ENCODE results near the gene KCNK6. TPM values are rescaled to one million over a fixed set of nuclear protein-coding genes. Genes with fewer than 3 reads are reported as not detected.

KCNK6 gene
- total and polyA plus RNA-seq, 4 experiments from 2014 or later, result 1.3 to 14.9 (median 11.0) TPM

GRCh38 chr19:38323291-38323690 is 3.6 kb downstream of the KCNK6 start:
- POLR2A ChIA-PET (ENCODE audit: partially characterized antibody), result no interaction called here
- H3K27ac Mint-ChIP-seq, result peak overlapping the region in 2 of 7 donors; percentile 36 to 64
- H3K4me3 Mint-ChIP-seq, result peak overlapping the region in 1 of 8 donors; percentile 29

GRCh38 chr19:38324431-38324830 is 4.8 kb downstream of the KCNK6 start:
- no peaks in the 10 kb centered on the region for H3K9me3 Mint-ChIP-seq
- Histone ChIP-seq H3K36me3 (ENCODE audit: insufficient read depth, low read length) (peaks cover 17% of the 10 kb centered on the region), H3K27me3 (ENCODE audit: insufficient read depth, low read length) (no peaks in the 10 kb centered on the region), H3K4me1 (ENCODE audit: insufficient read depth, low read length) (peaks cover 18% of the 10 kb centered on the region), H3K4me3 (ENCODE audit: low read length in 2 of 2) (no peak overlapping the region), H3K9me3 (ENCODE audit: control insufficient read depth in 1 of 2, low read length in 2 of 2) (no peaks in the 10 kb centered on the region), H3K27ac (ENCODE audit: low read depth, low read length) (no peak overlapping the region)
- no peak overlapping the region for H3K4me3 Mint-ChIP-seq
- H3K4me1 Mint-ChIP-seq, result peaks cover 12 to 32% (median 20%) of the 10 kb centered on the region in 4 donors
- no peak overlapping the region for H3K27ac Mint-ChIP-seq
- DNase-seq, result no peak
- no peaks in the 10 kb centered on the region for H3K27me3 Mint-ChIP-seq
- CTCF ChIA-PET (ENCODE audit: partially characterized antibody), result no interaction called here
- H3K36me3 Mint-ChIP-seq, result peaks cover 26 to 40% of the 10 kb centered on the region in 2 donors
- intact Hi-C loops (cut with micrococcal nuclease), result no loop called here
- POLR2A ChIA-PET (ENCODE audit: partially characterized antibody), result no interaction called here

More at GRCh38 chr19:38323291-38323690, 3.6 kb downstream of the KCNK6 start:
- Mint-ChIP-seq H3K9me3 (no peaks in the 10 kb centered on the region), H3K4me1 (peaks cover 17 to 44% (median 28%) of the 10 kb centered on the region in 4 donors), H3K27me3 (no peaks in the 10 kb centered on the region), H3K36me3 (peaks cover 20 to 39% of the 10 kb centered on the region in 2 donors)
- H3K27me3 ChIP-seq (ENCODE audit: insufficient read depth, low read length), result no peaks in the 10 kb centered on the region
- no peak overlapping the region for H3K4me3 ChIP-seq (ENCODE audit: low read length in 2 of 2)
- CTCF ChIA-PET (ENCODE audit: partially characterized antibody), result no interaction called here
- intact Hi-C loops (cut with micrococcal nuclease), result no loop called here
- H3K27ac ChIP-seq (ENCODE audit: low read depth, low read length), result no peak overlapping the region
- H3K4me1 ChIP-seq (ENCODE audit: insufficient read depth, low read length), result peaks cover 28% of the 10 kb centered on the region
- no peaks in the 10 kb centered on the region for H3K9me3 ChIP-seq (ENCODE audit: control insufficient read depth in 1 of 2, low read length in 2 of 2)
- no peak for DNase-seq
- peaks cover 17% of the 10 kb centered on the region for H3K36me3 ChIP-seq (ENCODE audit: insufficient read depth, low read length)

- Mint-ChIP-seq H3K4me1 (peaks cover 5 to 14% (median 7%) of the 10 kb centered on the region in 4 donors), H3K36me3 (peaks cover 29 to 40% of the 10 kb centered on the region in 2 donors), H3K27ac (no peak overlapping the region), H3K9me3 (no peaks in the 10 kb centered on the region), H3K4me3 (no peak overlapping the region), H3K27me3 (no peaks in the 10 kb centered on the region)
- no peak for DNase-seq
- ChIA-PET CTCF (ENCODE audit: partially characterized antibody) (no interaction called here), POLR2A (ENCODE audit: partially characterized antibody) (interaction anchor here (0.9 kb wide), 1 partner anchor 8 kb away, joined by 3 read pairs; no protein-coding TSS in a partner anchor)
- H3K9me3 ChIP-seq (ENCODE audit: control insufficient read depth in 1 of 2, low read length in 2 of 2), result no peaks in the 10 kb centered on the region
- intact Hi-C loops (cut with micrococcal nuclease), result no loop called here
- H3K27ac ChIP-seq (ENCODE audit: low read depth, low read length), result no peak overlapping the region
- peaks cover 2% of the 10 kb centered on the region for H3K4me1 ChIP-seq (ENCODE audit: insufficient read depth, low read length)
- H3K27me3 ChIP-seq (ENCODE audit: insufficient read depth, low read length), result no peaks in the 10 kb centered on the region
- H3K4me3 ChIP-seq (ENCODE audit: low read length in 2 of 2), result no peak overlapping the region
- peaks cover 17% of the 10 kb centered on the region for H3K36me3 ChIP-seq (ENCODE audit: insufficient read depth, low read length)
Measured at GRCh38 chr19:38326591-38326990, 6.9 kb downstream of the KCNK6 start.

GRCh38 chr19:38329651-38330050 is 10.0 kb downstream of the KCNK6 start:
- H3K27ac Mint-ChIP-seq, result no peak overlapping the region
- intact Hi-C loops (cut with micrococcal nuclease), result loop anchor here (10.0 kb wide), 1 partner anchor 1015 kb away; no protein-coding TSS in a partner anchor
- CTCF ChIA-PET (ENCODE audit: partially characterized antibody), result interaction anchor here (7.8 kb wide), 1 partner anchor 86 kb away, joined by 73 read pairs; no protein-coding TSS in a partner anchor

GRCh38 chr19:38331728-38332127 is 12.1 kb downstream of the KCNK6 start:
- peaks cover 18 to 23% of the 10 kb centered on the region in 2 donors for H3K36me3 Mint-ChIP-seq
- POLR2A ChIA-PET (ENCODE audit: partially characterized antibody), result no interaction called here

More at GRCh38 chr19:38329651-38330050, 10.0 kb downstream of the KCNK6 start:
- Histone ChIP-seq H3K4me1 (ENCODE audit: insufficient read depth, low read length) (no peaks in the 10 kb centered on the region), H3K27me3 (ENCODE audit: insufficient read depth, low read length) (no peaks in the 10 kb centered on the region), H3K9me3 (ENCODE audit: control insufficient read depth in 1 of 2, low read length in 2 of 2) (no peaks in the 10 kb centered on the region), H3K4me3 (ENCODE audit: low read length in 2 of 2) (no peak overlapping the region), H3K27ac (ENCODE audit: low read depth, low read length) (no peak overlapping the region), H3K36me3 (ENCODE audit: insufficient read depth, low read length) (peaks cover 17% of the 10 kb centered on the region)
- H3K4me1 Mint-ChIP-seq, result no peaks in the 10 kb centered on the region
- H3K36me3 Mint-ChIP-seq, result peaks cover 25 to 32% of the 10 kb centered on the region in 2 donors
- no peak for DNase-seq
- no peaks in the 10 kb centered on the region for H3K9me3 Mint-ChIP-seq
- POLR2A ChIA-PET (ENCODE audit: partially characterized antibody), result no interaction called here
- no peak overlapping the region for H3K4me3 Mint-ChIP-seq
- H3K27me3 Mint-ChIP-seq, result no peaks in the 10 kb centered on the region

GRCh38 chr19:38333245-38333644 is 13.6 kb downstream of the KCNK6 start:
- no peak overlapping the region for H3K4me3 Mint-ChIP-seq
- H3K36me3 ChIP-seq (ENCODE audit: insufficient read depth, low read length), result no peaks in the 10 kb centered on the region
- H3K4me1 Mint-ChIP-seq, result peaks cover 7 to 20% (median 9%) of the 10 kb centered on the region in 4 donors
- H3K9me3 Mint-ChIP-seq, result peaks cover 0 to 2% (median 0%) of the 10 kb centered on the region in 8 donors
- H3K36me3 Mint-ChIP-seq, result peaks cover 10 to 11% of the 10 kb centered on the region in 2 donors
- H3K27ac ChIP-seq (ENCODE audit: low read depth, low read length), result no peak overlapping the region
- no peaks in the 10 kb centered on the region for H3K9me3 ChIP-seq (ENCODE audit: control insufficient read depth in 1 of 2, low read length in 2 of 2)
- no peak overlapping the region for H3K4me3 ChIP-seq (ENCODE audit: low read length in 2 of 2)
- H3K4me1 ChIP-seq (ENCODE audit: insufficient read depth, low read length), result peaks cover 7% of the 10 kb centered on the region
- DNase-seq, result no peak
- H3K27ac Mint-ChIP-seq, result no peak overlapping the region
- no peaks in the 10 kb centered on the region for H3K27me3 ChIP-seq (ENCODE audit: insufficient read depth, low read length)
- ChIA-PET CTCF (ENCODE audit: partially characterized antibody) (interaction anchor here (0.7 to 7.8 kb wide), 3 partner anchors 14 to 554 kb away, joined by 3 to 73 read pairs (median 4); partner anchors contain the start of gene KCNK6), POLR2A (ENCODE audit: partially characterized antibody) (no interaction called here)
- intact Hi-C loops (cut with micrococcal nuclease), result loop anchor here (10.0 kb wide), 1 partner anchor 1018 kb away; no protein-coding TSS in a partner anchor
- no peaks in the 10 kb centered on the region for H3K27me3 Mint-ChIP-seq

More at GRCh38 chr19:38331728-38332127, 12.1 kb downstream of the KCNK6 start:
- H3K4me3 Mint-ChIP-seq, result no peak overlapping the region
- CTCF ChIA-PET (ENCODE audit: partially characterized antibody), result interaction anchor here (0.6 to 7.8 kb wide), 2 partner anchors 88 to 886 kb away, joined by 3 to 73 read pairs; no protein-coding TSS in a partner anchor
- Histone ChIP-seq H3K9me3 (ENCODE audit: control insufficient read depth in 1 of 2, low read length in 2 of 2) (no peaks in the 10 kb centered on the region), H3K27ac (ENCODE audit: low read depth, low read length) (no peak overlapping the region), H3K4me1 (ENCODE audit: insufficient read depth, low read length) (no peaks in the 10 kb centered on the region), H3K27me3 (ENCODE audit: insufficient read depth, low read length) (no peaks in the 10 kb centered on the region), H3K36me3 (ENCODE audit: insufficient read depth, low read length) (peaks cover 13% of the 10 kb centered on the region), H3K4me3 (ENCODE audit: low read length in 2 of 2) (no peak overlapping the region)
- intact Hi-C loops (cut with micrococcal nuclease), result loop anchor here (10.0 kb wide), 1 partner anchor 1017 kb away; no protein-coding TSS in a partner anchor
- H3K4me1 Mint-ChIP-seq, result peaks cover under 1 to 13% (median 2%) of the 10 kb centered on the region in 4 donors
- no peaks in the 10 kb centered on the region for H3K27me3 Mint-ChIP-seq
- H3K9me3 Mint-ChIP-seq, result peaks cover 0 to 2% (median 0%) of the 10 kb centered on the region in 8 donors
- no peak overlapping the region for H3K27ac Mint-ChIP-seq
- DNase-seq, result no peak

- Histone ChIP-seq H3K27me3 (ENCODE audit: insufficient read depth, low read length) (no peaks in the 10 kb centered on the region), H3K27ac (ENCODE audit: low read depth, low read length) (peak overlapping the region; percentile 83), H3K9me3 (ENCODE audit: control insufficient read depth in 1 of 2, low read length in 2 of 2) (no peaks in the 10 kb centered on the region), H3K36me3 (ENCODE audit: insufficient read depth, low read length) (no peaks in the 10 kb centered on the region), H3K4me3 (ENCODE audit: low read length in 2 of 2) (peak overlapping the region; percentile 79 to 88), H3K4me1 (ENCODE audit: insufficient read depth, low read length) (peaks cover 7% of the 10 kb centered on the region)
- Mint-ChIP-seq H3K4me3 (peak overlapping the region; percentile 93 to 99 (median 96)), H3K4me1 (peaks cover 11 to 20% (median 16%) of the 10 kb centered on the region in 4 donors), H3K27me3 (no peaks in the 10 kb centered on the region), H3K27ac (peak overlapping the region; percentile 94 to 100 (median 99)), H3K36me3 (peaks cover 3 to 13% of the 10 kb centered on the region in 2 donors), H3K9me3 (peaks cover 0 to 2% (median 0%) of the 10 kb centered on the region in 8 donors)
- intact Hi-C loops (cut with micrococcal nuclease), result loop anchor here (1.0 to 10.0 kb wide), 12 partner anchors 20 to 1021 kb away; partner anchors contain the start of genes ACTN4, FAM98C, PSMD8 and SIPA1L3
- peak; percentile 93 to 97 (median 94) for DNase-seq
- CTCF ChIA-PET (ENCODE audit: partially characterized antibody), result interaction anchor here (0.6 to 7.8 kb wide), 18 partner anchors 17 to 741 kb away, joined by 3 to 73 read pairs (median 4); partner anchors contain the start of genes FAM98C, PSMD8, SIPA1L3 and WDR87
- POLR2A ChIA-PET (ENCODE audit: partially characterized antibody), result interaction anchor here (0.6 to 4.2 kb wide), 10 partner anchors 35 to 594 kb away, joined by 3 to 90 read pairs (median 4); partner anchors contain the start of genes FAM98C, GGN, PSMD8 and WDR87
Measured at GRCh38 chr19:38335949-38336637, 16.4 kb downstream of the KCNK6 start.
